A673 (cell line): ENCODE data around the gene LCMT1. TPM values are rescaled to one million over a fixed set of nuclear protein-coding genes. Genes with fewer than 3 reads are reported as not detected.
A peak's percentile ranks its signal among the peaks of the same experiment; 100 is the strongest.

Experiments used
- BruUV-seq: library from RNA; stranded (reverse); fragments of 400-500 nt; replicated peaks from 2 replicates; lab custom pipeline; 2021; lab: Mats Ljungman, UMichigan
- CTCF ChIA-PET: fragments of 300-600 bp; sonication (Branson Sonifier 250); formaldehyde crosslinking; loops from one replicate; lab custom pipeline; 2022; ENCODE audit warnings: antibody characterized with exemption; lab: Charles Lee
- POLR2A ChIA-PET: fragments of 300-600 bp; sonication (Branson Sonifier 250); formaldehyde crosslinking; loops from one replicate; lab custom pipeline; 2022; ENCODE audit warnings: antibody characterized with exemption; ENCODE audit not compliant: low non-redundant PET; lab: Charles Lee
- DNase-seq: peaks from one replicate; pipeline ENCODE4 v3.0.0-alpha.2; 2015; ENCODE audit warnings: low spot score
- H3K27ac ChIP-seq: fragments of 200-600 bp; sonication (generic); 2 replicates; pipeline ENCODE4 v1.5.1; 2016; ENCODE audit warnings: mixed run types, low read depth, mild to moderate bottlenecking, mixed read lengths, antibody characterized with exemption, low read length; ENCODE audit not compliant: poor library complexity, severe bottlenecking
- H3K27me3 ChIP-seq: fragments of 200-600 bp; sonication (generic); replicated peaks from 2 replicates; pipeline ENCODE4 v1.6.1; 2017; ENCODE audit warnings: mixed run types, low read depth, mild to moderate bottlenecking, mixed read lengths, antibody characterized with exemption, low read length; ENCODE audit not compliant: insufficient read depth, poor library complexity
- H3K36me3 ChIP-seq: fragments of 200-600 bp; sonication (generic); 2 replicates; pipeline ENCODE4 v1.6.1; 2016; ENCODE audit warnings: mixed run types, mild to moderate bottlenecking, mixed read lengths, antibody characterized with exemption, low read length; ENCODE audit not compliant: insufficient read depth, poor library complexity, severe bottlenecking
- H3K4me1 ChIP-seq: fragments of 200-600 bp; sonication (generic); 2 replicates; pipeline ENCODE4 v1.6.1; 2017; ENCODE audit warnings: mixed run types, mild to moderate bottlenecking, mixed read lengths, antibody characterized with exemption, low read length; ENCODE audit not compliant: insufficient read depth, poor library complexity, severe bottlenecking
- H3K4me3 ChIP-seq: fragments of 200-600 bp; sonication (generic); 2 replicates; pipeline ENCODE4 v1.5.1; 2016; ENCODE audit warnings: low read depth, mixed run types, mild to moderate bottlenecking, mixed read lengths, low read length; ENCODE audit not compliant: poor library complexity, severe bottlenecking
- H3K9me3 ChIP-seq: fragments of 200-600 bp; sonication (generic); 2 replicates; pipeline ENCODE4 v1.6.1; 2016; ENCODE audit warnings: mixed run types, low read depth, mild to moderate bottlenecking, mixed read lengths, antibody characterized with exemption, low read length; ENCODE audit not compliant: poor library complexity, severe bottlenecking
- EZH2 ChIP-seq: fragments of 200-600 bp; sonication (generic); IDR thresholded peaks from 2 replicates; pipeline ENCODE4 v1.6.1; 2017; ENCODE audit warnings: borderline replicate concordance, low read depth, mild to moderate bottlenecking, mixed read lengths, antibody characterized with exemption, low read length; ENCODE audit not compliant: poor library complexity, severe bottlenecking
- intact Hi-C: fragments of 100-400 bp; cut with micrococcal nuclease; formaldehyde crosslinking; loops from one replicate; pipeline ENCODE4 v1.10.0; 2022; ENCODE audit not compliant: unreplicated experiment
- total RNA-seq: library from RNA; stranded (reverse); gene quantifications from 2 replicates; pipeline ENCODE4 v1.2.3, GENCODE V29; 2021
- TF ChIP-seq, protein P1 (sequence below): fragments of 300-800, 200-600 bp; sonication (generic); conservative IDR thresholded peaks from 2 replicates; pipeline ENCODE4 v1.5.1; 2017; ENCODE audit warnings: low read depth, mild to moderate bottlenecking, antibody characterized with exemption, low read length, moderate library complexity, mixed read lengths

LCMT1 gene
- total RNA-seq, 1 experiment from 2014 or later, result 56.3 TPM

- Histone ChIP-seq H3K27ac (no peak overlapping the region), H3K4me3 (no peak overlapping the region), H3K4me1 (no peaks in the 10 kb centered on the region), H3K36me3 (no peaks in the 10 kb centered on the region), H3K27me3 (no peaks in the 10 kb centered on the region), H3K9me3 (no peaks in the 10 kb centered on the region)
- intact Hi-C loops, result no loop called here
- POLR2A ChIA-PET, result no interaction called here
- no peak for DNase-seq
- no peak for TF ChIP-seq EZH2
- TF ChIP-seq, protein P1, sequence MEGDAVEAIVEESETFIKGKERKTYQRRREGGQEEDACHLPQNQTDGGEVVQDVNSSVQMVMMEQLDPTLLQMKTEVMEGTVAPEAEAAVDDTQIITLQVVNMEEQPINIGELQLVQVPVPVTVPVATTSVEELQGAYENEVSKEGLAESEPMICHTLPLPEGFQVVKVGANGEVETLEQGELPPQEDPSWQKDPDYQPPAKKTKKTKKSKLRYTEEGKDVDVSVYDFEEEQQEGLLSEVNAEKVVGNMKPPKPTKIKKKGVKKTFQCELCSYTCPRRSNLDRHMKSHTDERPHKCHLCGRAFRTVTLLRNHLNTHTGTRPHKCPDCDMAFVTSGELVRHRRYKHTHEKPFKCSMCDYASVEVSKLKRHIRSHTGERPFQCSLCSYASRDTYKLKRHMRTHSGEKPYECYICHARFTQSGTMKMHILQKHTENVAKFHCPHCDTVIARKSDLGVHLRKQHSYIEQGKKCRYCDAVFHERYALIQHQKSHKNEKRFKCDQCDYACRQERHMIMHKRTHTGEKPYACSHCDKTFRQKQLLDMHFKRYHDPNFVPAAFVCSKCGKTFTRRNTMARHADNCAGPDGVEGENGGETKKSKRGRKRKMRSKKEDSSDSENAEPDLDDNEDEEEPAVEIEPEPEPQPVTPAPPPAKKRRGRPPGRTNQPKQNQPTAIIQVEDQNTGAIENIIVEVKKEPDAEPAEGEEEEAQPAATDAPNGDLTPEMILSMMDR, result no peak
- CTCF ChIA-PET, result no interaction called here
- no TSS peak for BruUV-seq
These were observed 87.9 kb downstream of the LCMT1 start for GRCh38 chr16:25199457-25199856.

- no peak for TF ChIP-seq EZH2
- TF ChIP-seq, protein P1, result no peak
- intact Hi-C loops, result no loop called here
- Histone ChIP-seq H3K4me3 (no peak overlapping the region), H3K9me3 (no peaks in the 10 kb centered on the region), H3K4me1 (no peaks in the 10 kb centered on the region), H3K36me3 (no peaks in the 10 kb centered on the region), H3K27ac (no peak overlapping the region), H3K27me3 (no peaks in the 10 kb centered on the region)
- peak; percentile 29 for DNase-seq
- CTCF ChIA-PET, result interaction anchor here (0.6 to 1.0 kb wide), 2 partner anchors 13 to 15 kb away, joined by 5 to 8 read pairs; no protein-coding TSS in a partner anchor
- no TSS peak for BruUV-seq
- POLR2A ChIA-PET, result no interaction called here
These were observed 99.2 kb downstream of the LCMT1 start for GRCh38 chr16:25210758-25211157.

GRCh38 chr16:25212636-25213035, 101.1 kb downstream of the LCMT1 start:
- POLR2A ChIA-PET, result no interaction called here
- H3K27ac ChIP-seq, result no peak overlapping the region
- H3K27me3 ChIP-seq, result no peaks in the 10 kb centered on the region
- no TSS peak for BruUV-seq
- H3K9me3 ChIP-seq, result no peaks in the 10 kb centered on the region
- intact Hi-C loops, result no loop called here
- CTCF ChIA-PET, result no interaction called here
- no peaks in the 10 kb centered on the region for H3K4me1 ChIP-seq
- H3K4me3 ChIP-seq, result no peak overlapping the region
- H3K36me3 ChIP-seq, result no peaks in the 10 kb centered on the region
- TF ChIP-seq, protein P1, result no peak
- TF ChIP-seq EZH2, result no peak
- DNase-seq, result no peak
